Mesendoderm (in vitro differentiated cells): ENCODE data around the gene NMRAL1. TPM values are rescaled to one million over a fixed set of nuclear protein-coding genes. Genes with fewer than 3 reads are reported as not detected.

Source experiments
- DNase-seq: peaks from one replicate; pipeline ENCODE4 v3.0.0; 2013
- H2AK5ac ChIP-seq: 2 replicates; pipeline ENCODE4 v1.6.1; 2013; ENCODE audit warnings: low read length, inconsistent platforms
- H2BK120ac ChIP-seq: 2 replicates; pipeline ENCODE4 v1.6.1; 2013; ENCODE audit warnings: low read depth, mild to moderate bottlenecking, low read length, moderate library complexity, mixed read lengths
- H2BK15ac ChIP-seq: replicated peaks from 2 replicates; pipeline ENCODE4 v1.6.1; 2013; ENCODE audit warnings: low read depth, mild to moderate bottlenecking, moderate library complexity
- H2BK5ac ChIP-seq: 2 replicates; pipeline ENCODE4 v1.6.1; 2013; ENCODE audit warnings: low read length, inconsistent platforms
- H3K18ac ChIP-seq: 2 replicates; pipeline ENCODE4 v1.6.1; 2013; ENCODE audit warnings: mild to moderate bottlenecking, low read length, mixed read lengths
- H3K23ac ChIP-seq: one replicate; pipeline ENCODE4 v1.6.1; 2013; ENCODE audit warnings: low read length
- H3K27ac ChIP-seq: 2 replicates; pipeline ENCODE4 v1.5.1; 2013; ENCODE audit warnings: low read depth, mild to moderate bottlenecking, inconsistent platforms, low read length, moderate library complexity
- H3K27me3 ChIP-seq: 2 replicates; pipeline ENCODE4 v1.6.1; 2013; ENCODE audit warnings: low read length, control low read depth, mild to moderate bottlenecking, inconsistent platforms; ENCODE audit not compliant: insufficient read depth, poor library complexity
- H3K36me3 ChIP-seq: 2 replicates; pipeline ENCODE4 v1.6.1; 2013; ENCODE audit warnings: low read length, inconsistent platforms; ENCODE audit not compliant: control insufficient read depth, insufficient read depth
- H3K4ac ChIP-seq: one replicate; pipeline ENCODE4 v1.6.1; 2013; ENCODE audit warnings: low read depth, mild to moderate bottlenecking, low read length, moderate library complexity
- H3K4me1 ChIP-seq: 2 replicates; pipeline ENCODE4 v1.6.1; 2013; ENCODE audit warnings: low read depth, low read length, inconsistent platforms; ENCODE audit not compliant: control insufficient read depth
- H3K4me2 ChIP-seq: 2 replicates; pipeline ENCODE4 v1.6.1; 2013; ENCODE audit warnings: low read length
- H3K4me3 ChIP-seq: 2 replicates; pipeline ENCODE4 v1.5.1; 2013; ENCODE audit warnings: mild to moderate bottlenecking, low read length
- H3K56ac ChIP-seq: one replicate; pipeline ENCODE4 v1.6.1; 2013; ENCODE audit warnings: low read length
- H3K79me1 ChIP-seq: 2 replicates; pipeline ENCODE4 v1.6.1; 2013; ENCODE audit warnings: low read length, inconsistent platforms
- H3K79me2 ChIP-seq: 2 replicates; pipeline ENCODE4 v1.6.1; 2013; ENCODE audit warnings: mild to moderate bottlenecking, low read length; ENCODE audit not compliant: control insufficient read depth, insufficient read depth
- H3K9ac ChIP-seq: 2 replicates; pipeline ENCODE4 v1.6.1; 2013; ENCODE audit warnings: low read length, inconsistent platforms
- H4K5ac ChIP-seq: one replicate; pipeline ENCODE4 v1.6.1; 2013; ENCODE audit warnings: low read length
- H4K8ac ChIP-seq: one replicate; pipeline ENCODE4 v1.6.1; 2013; ENCODE audit warnings: low read depth, mild to moderate bottlenecking, control low read depth, low read length, moderate library complexity
- WGBS: extraction: QIAGEN DNeasy Blood & Tissue Kit; methylation state at CpG from one replicate; pipeline ENCODE4 v1.1.7; 2013; ENCODE audit warnings: low lambda C conversion rate, missing lambda C conversion rate; ENCODE audit not compliant: insufficient coverage; ENCODE audit errors: extremely low coverage; 5-methylcytosine and 5-hydroxymethylcytosine counted together
- small RNA-seq: library from polyadenylated mRNA; stranded (forward); fragments of <200 nt; extraction: miRNeasy Mini kit (QIAGEN cat#:217004); gene quantifications from one replicate; pipeline ENCODE3, GENCODE V24; 2013; ENCODE audit not compliant: insufficient read depth

NMRAL1 gene

DNA sequence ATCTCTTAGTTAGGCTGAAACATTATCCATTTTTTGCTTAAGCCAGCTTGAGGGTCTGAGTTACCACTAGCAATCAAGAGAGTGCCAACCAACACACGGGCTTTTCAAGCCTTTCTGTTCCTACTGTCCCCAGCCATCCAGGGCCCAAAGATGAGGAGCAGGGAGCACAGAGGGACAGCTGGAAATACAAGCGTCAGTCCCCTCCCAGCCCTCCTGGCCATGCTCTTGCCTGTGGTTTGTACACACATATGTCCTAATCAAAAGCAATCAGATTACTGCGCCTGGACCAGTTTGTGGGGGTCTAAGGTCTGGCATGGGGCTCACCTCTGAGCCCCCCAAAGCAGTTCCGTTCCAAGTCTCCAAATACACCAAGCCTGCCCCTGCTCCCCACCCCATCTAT, 61.6 kb downstream of the NMRAL1 start:
- no peaks in the 10 kb centered on the region for H3K79me2 ChIP-seq
- H3K27me3 ChIP-seq = no peaks in the 10 kb centered on the region
- no peak overlapping the region for H2BK5ac ChIP-seq
- H4K5ac ChIP-seq = no peak overlapping the region
- WGBS = no CpG with 5 or more reads among the region's 4 CpGs
- no peak overlapping the region for H2AK5ac ChIP-seq
- H3K79me1 ChIP-seq = peaks cover 4% of the 10 kb centered on the region
- H3K18ac ChIP-seq = no peak overlapping the region
- no peak for DNase-seq
- no peak overlapping the region for H2BK15ac ChIP-seq
- H3K4me3 ChIP-seq = no peak overlapping the region
- no peak overlapping the region for H3K56ac ChIP-seq
- H3K36me3 ChIP-seq = no peaks in the 10 kb centered on the region
- no peak overlapping the region for H4K8ac ChIP-seq
- H3K27ac ChIP-seq = no peak overlapping the region
- H3K4ac ChIP-seq = no peak overlapping the region
- no peaks in the 10 kb centered on the region for H3K4me1 ChIP-seq
- no peak overlapping the region for H3K4me2 ChIP-seq
- H2BK120ac ChIP-seq = no peak overlapping the region
- no peak overlapping the region for H3K9ac ChIP-seq
- H3K23ac ChIP-seq = no peak overlapping the region

DNA sequence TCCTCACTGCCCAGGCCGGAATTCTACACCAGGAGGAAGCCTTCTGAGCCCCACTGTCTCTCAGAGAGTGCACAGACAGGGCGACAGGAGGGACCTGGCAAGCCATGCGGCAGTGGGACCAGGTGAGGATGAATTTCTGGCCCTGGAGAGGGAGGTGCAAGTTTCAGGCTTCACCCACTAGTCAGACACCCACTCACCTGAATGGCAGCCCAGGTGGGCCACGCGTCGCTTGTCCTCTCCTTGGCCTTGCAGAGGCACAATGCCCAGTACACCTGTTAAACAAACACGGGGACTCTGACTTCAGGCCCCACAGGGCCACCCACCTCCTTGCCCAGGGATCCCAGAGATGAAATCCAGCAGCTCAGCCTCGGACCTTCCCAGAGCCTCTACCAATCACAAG, 62.3 kb downstream of the NMRAL1 start:
- no peak overlapping the region for H3K18ac ChIP-seq
- no peaks in the 10 kb centered on the region for H3K27me3 ChIP-seq
- H3K4me2 ChIP-seq = no peak overlapping the region
- H3K79me2 ChIP-seq = no peaks in the 10 kb centered on the region
- no peak overlapping the region for H3K56ac ChIP-seq
- no peak overlapping the region for H2BK15ac ChIP-seq
- no peak overlapping the region for H2BK120ac ChIP-seq
- H3K79me1 ChIP-seq = peaks cover 4% of the 10 kb centered on the region
- no peaks in the 10 kb centered on the region for H3K4me1 ChIP-seq
- no peak for DNase-seq
- H3K4me3 ChIP-seq = no peak overlapping the region
- no peak overlapping the region for H3K23ac ChIP-seq
- H4K5ac ChIP-seq = no peak overlapping the region
- no peak overlapping the region for H2AK5ac ChIP-seq
- WGBS = no CpG with 5 or more reads among the region's 8 CpGs
- no peak overlapping the region for H3K4ac ChIP-seq
- no peak overlapping the region for H4K8ac ChIP-seq
- no peak overlapping the region for H3K9ac ChIP-seq
- H3K27ac ChIP-seq = no peak overlapping the region
- no peak overlapping the region for H2BK5ac ChIP-seq
- no peaks in the 10 kb centered on the region for H3K36me3 ChIP-seq

Small RNA genes within 50 kb of the gene (small RNA-seq; reads per million reads assigned to genes)
- not detected for gene AC012676.2
